Measurements from ENCODE around the gene SORCS1. TPM values are rescaled to one million over a fixed set of nuclear protein-coding genes. Genes with fewer than 3 reads are reported as not detected.
"Not testable (repeated sequence)": the region's sequence is repeated elsewhere in the genome, so short reads cannot be mapped to it uniquely, and the experiment has no call there.

Gene SORCS1
- polyA plus RNA-seq, 4 donors: 4.5 to 19.8 (median 9.6) TPM

- no peak for DNase-seq (ENCODE audit: low read depth in 4 of 4, low spot score in 3 of 4)
These were observed 108.3 kb downstream of the SORCS1 start for GRCh38 chr10:107056182-107056581.

- no peak for DNase-seq (ENCODE audit: low read depth in 4 of 4, low spot score in 3 of 4)
These were observed 109.9 kb downstream of the SORCS1 start for GRCh38 chr10:107054469-107055156.

- DNase-seq (ENCODE audit: low read depth in 4 of 4, low spot score in 3 of 4): no peak
These were observed 112.7 kb downstream of the SORCS1 start for GRCh38 chr10:107051769-107052168.

- DNase-seq (ENCODE audit: low read depth in 4 of 4, low spot score in 3 of 4): no peak
These were observed 121.0 kb downstream of the SORCS1 start for GRCh38 chr10:107043461-107043860.

GRCh38 chr10:107037192-107038122 lies 127.0 kb downstream of the SORCS1 start:
- DNase-seq (ENCODE audit: low read depth in 4 of 4, low spot score in 3 of 4): no peak

- DNase-seq (ENCODE audit: low read depth in 4 of 4, low spot score in 3 of 4): no peak
These were observed 130.6 kb downstream of the SORCS1 start for GRCh38 chr10:107033799-107034422.

GRCh38 chr10:107032700-107033401 lies 131.7 kb downstream of the SORCS1 start:
- DNase-seq (ENCODE audit: low read depth in 4 of 4, low spot score in 3 of 4): no peak

GRCh38 chr10:107031931-107032699 lies 132.4 kb downstream of the SORCS1 start:
- DNase-seq (ENCODE audit: low read depth in 4 of 4, low spot score in 3 of 4): peak in 3 of 4 donors; percentile 22 to 66 (median 27)

- DNase-seq (ENCODE audit: low read depth in 4 of 4, low spot score in 3 of 4): no peak
These were observed 136.3 kb downstream of the SORCS1 start for GRCh38 chr10:107028236-107028635.

- DNase-seq (ENCODE audit: low read depth in 4 of 4, low spot score in 3 of 4): no peak
These were observed 138.8 kb downstream of the SORCS1 start for GRCh38 chr10:107025676-107026075.

GRCh38 chr10:107024033-107024432 lies 140.5 kb downstream of the SORCS1 start:
- DNase-seq (ENCODE audit: low read depth in 4 of 4, low spot score in 3 of 4): not testable (repeated sequence)

GRCh38 chr10:107022600-107023354 lies 141.7 kb downstream of the SORCS1 start:
- DNase-seq (ENCODE audit: low read depth in 4 of 4, low spot score in 3 of 4): no peak

GRCh38 chr10:107019154-107019553 lies 145.4 kb downstream of the SORCS1 start:
- no peak for DNase-seq (ENCODE audit: low read depth in 4 of 4, low spot score in 3 of 4)

- DNase-seq (ENCODE audit: low read depth in 4 of 4, low spot score in 3 of 4): no peak
These were observed 151.1 kb downstream of the SORCS1 start for GRCh38 chr10:107013258-107014006.

- no peak for DNase-seq (ENCODE audit: low read depth in 4 of 4, low spot score in 3 of 4)
These were observed 152.5 kb downstream of the SORCS1 start for GRCh38 chr10:107011992-107012391.

GRCh38 chr10:107011105-107011504 lies 153.4 kb downstream of the SORCS1 start:
- DNase-seq (ENCODE audit: low read depth in 4 of 4, low spot score in 3 of 4): no peak

- no peak for DNase-seq (ENCODE audit: low read depth in 4 of 4, low spot score in 3 of 4)
These were observed 154.0 kb downstream of the SORCS1 start for GRCh38 chr10:107010531-107010930.

- DNase-seq (ENCODE audit: low read depth in 4 of 4, low spot score in 3 of 4): no peak
These were observed 160.1 kb downstream of the SORCS1 start for GRCh38 chr10:107004362-107004761.

Data from left renal pelvis (tissue), 4 donors.